NT2/D1 (cell line): ENCODE measurements around the gene IL32.

Experiments used
- SUZ12 ChIP-seq: IDR thresholded peaks from 2 replicates; pipeline ENCODE4 v1.6.1; 2011; ENCODE audit not compliant: insufficient read length, insufficient read depth; ENCODE audit errors: extremely low read depth
- YY1 ChIP-seq: IDR thresholded peaks from 2 replicates; pipeline ENCODE4 v1.6.1; 2011; ENCODE audit not compliant: insufficient read length, insufficient read depth
- ZNF274 ChIP-seq: IDR thresholded peaks from 2 replicates; pipeline ENCODE4 v1.6.1; 2011; ENCODE audit warnings: mild to moderate bottlenecking, low read depth, low read length

DNA sequence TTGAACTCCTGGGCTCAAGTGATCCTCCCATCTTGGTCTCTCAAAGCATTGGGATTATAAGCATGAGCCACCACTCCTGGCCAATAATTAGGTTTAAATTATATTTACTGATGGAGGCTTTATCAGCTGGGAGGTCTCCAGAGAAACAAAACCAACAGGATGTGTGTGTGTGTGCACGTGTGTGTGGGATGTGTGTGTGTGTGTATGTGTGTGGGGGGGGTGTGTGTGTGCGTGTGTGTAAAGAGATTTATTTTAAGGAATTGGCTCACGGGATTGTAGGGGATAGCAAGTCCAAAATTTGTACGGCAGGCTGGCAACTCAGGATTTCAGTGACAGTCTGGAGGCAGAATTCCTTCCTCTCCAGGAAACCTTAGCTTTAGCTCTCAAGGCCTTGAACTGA lies 14.4 kb upstream of the IL32 start:
- TF ChIP-seq YY1 (no peak), SUZ12 (no peak), ZNF274 (no peak)
